ENCODE results near the gene ALDH7A1.

ALDH7A1 gene

DNA sequence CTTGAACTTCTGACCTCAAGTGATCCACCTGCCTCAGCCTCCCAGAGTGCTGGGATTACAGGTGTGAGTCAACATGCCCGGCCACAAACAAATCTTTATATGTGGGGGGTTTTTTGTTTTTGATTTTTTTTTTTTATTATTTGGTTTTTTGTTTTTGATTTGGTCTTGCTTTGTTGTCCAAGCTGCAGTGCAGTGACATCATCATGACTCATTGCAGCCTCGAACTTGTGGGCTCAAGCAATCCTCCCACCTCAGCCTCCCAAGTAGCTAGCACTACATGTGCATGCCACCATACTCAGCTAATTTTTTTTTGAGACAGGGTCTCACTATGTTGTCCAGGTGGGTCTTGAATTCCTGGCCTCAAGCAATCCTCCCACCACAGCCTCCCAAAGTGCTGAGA is 42.4 kb downstream of the ALDH7A1 start:
- no peaks in the 10 kb centered on the region for H3K79me2 ChIP-seq
- no peak overlapping the region for H3K9ac ChIP-seq
- no peaks in the 10 kb centered on the region for H3K36me3 ChIP-seq (ENCODE audit: control insufficient read depth, insufficient read depth, low read length)
- no peak overlapping the region for H3K4me3 ChIP-seq (ENCODE audit: low read depth, low read length)
- no peak overlapping the region for H2AFZ ChIP-seq
- no peaks in the 10 kb centered on the region for H3K4me1 ChIP-seq
- H3K27me3 ChIP-seq (ENCODE audit: control insufficient read depth, insufficient read depth, low read length) = no peaks in the 10 kb centered on the region
- TF ChIP-seq, protein P1, sequence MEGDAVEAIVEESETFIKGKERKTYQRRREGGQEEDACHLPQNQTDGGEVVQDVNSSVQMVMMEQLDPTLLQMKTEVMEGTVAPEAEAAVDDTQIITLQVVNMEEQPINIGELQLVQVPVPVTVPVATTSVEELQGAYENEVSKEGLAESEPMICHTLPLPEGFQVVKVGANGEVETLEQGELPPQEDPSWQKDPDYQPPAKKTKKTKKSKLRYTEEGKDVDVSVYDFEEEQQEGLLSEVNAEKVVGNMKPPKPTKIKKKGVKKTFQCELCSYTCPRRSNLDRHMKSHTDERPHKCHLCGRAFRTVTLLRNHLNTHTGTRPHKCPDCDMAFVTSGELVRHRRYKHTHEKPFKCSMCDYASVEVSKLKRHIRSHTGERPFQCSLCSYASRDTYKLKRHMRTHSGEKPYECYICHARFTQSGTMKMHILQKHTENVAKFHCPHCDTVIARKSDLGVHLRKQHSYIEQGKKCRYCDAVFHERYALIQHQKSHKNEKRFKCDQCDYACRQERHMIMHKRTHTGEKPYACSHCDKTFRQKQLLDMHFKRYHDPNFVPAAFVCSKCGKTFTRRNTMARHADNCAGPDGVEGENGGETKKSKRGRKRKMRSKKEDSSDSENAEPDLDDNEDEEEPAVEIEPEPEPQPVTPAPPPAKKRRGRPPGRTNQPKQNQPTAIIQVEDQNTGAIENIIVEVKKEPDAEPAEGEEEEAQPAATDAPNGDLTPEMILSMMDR (IDR thresholded peaks at IDR 0.05) = no peak
- no peak overlapping the region for H3K27ac ChIP-seq
- H3K4me2 ChIP-seq (ENCODE audit: low read length) = no peak overlapping the region
- no peaks in the 10 kb centered on the region for H3K9me3 ChIP-seq (ENCODE audit: control insufficient read depth, low read length)

DNA sequence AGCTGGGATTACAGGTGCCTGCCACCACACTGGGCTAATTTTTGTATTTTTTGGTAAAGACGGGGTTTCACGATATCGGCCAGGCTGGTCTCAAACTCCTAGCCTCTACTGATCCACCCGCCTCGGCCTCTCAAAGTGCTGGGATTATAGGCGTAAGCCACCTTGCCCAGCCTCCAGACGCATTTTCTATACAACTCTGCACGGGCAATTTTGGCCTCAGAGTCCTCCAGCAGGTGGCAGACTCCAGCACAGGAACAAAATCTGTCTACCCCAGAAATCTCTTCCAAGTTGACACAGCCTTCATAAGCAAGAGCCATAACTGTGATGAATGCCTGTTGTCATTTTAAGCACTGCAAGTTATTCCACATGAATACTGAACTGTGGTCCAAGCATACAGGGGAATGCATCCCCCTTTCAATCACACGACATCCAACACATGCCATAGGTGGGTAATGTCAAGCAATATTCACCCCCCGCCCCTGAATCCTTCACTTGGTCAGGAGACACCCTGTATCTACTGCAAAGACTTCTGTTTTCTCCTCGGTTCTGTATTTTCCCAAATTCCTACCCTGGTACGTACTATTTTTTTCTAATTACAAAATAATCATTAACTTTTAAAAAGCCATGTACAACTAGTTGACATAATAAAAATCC is 50.8 kb downstream of the ALDH7A1 start:
- H3K27ac ChIP-seq = no peak overlapping the region
- H3K4me1 ChIP-seq = no peaks in the 10 kb centered on the region
- TF ChIP-seq, protein P1 (IDR thresholded peaks at IDR 0.05) = no peak
- H3K9me3 ChIP-seq (ENCODE audit: control insufficient read depth, low read length) = no peaks in the 10 kb centered on the region
- H3K36me3 ChIP-seq (ENCODE audit: control insufficient read depth, insufficient read depth, low read length) = no peaks in the 10 kb centered on the region
- no peak overlapping the region for H2AFZ ChIP-seq
- H3K4me3 ChIP-seq (ENCODE audit: low read depth, low read length) = no peak overlapping the region
- H3K4me2 ChIP-seq (ENCODE audit: low read length) = no peak overlapping the region
- H3K79me2 ChIP-seq = no peaks in the 10 kb centered on the region
- H3K27me3 ChIP-seq (ENCODE audit: control insufficient read depth, insufficient read depth, low read length) = no peaks in the 10 kb centered on the region
- H3K9ac ChIP-seq = no peak overlapping the region

DNA sequence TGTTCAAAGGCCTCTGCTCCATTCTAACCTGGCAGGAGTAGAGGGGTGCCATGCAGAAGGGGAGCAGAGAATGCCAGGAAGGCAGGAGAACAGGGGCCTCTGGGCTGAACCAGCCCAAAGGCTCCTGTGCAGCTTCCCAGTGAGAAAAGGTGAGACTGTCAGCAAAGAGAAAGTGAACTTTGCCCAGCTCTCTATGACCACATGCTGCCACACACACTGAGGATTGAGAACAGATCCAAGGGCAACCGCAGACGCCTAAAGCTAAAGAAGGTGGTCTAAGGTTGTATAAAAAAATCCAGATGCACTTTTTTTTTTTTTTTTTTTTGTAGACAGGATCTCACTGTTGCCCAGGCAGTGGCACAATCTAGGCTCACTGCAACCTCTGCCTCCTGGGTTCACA is 51.4 kb downstream of the ALDH7A1 start:
- TF ChIP-seq, protein P1 (IDR thresholded peaks at IDR 0.05) = no peak
- no peaks in the 10 kb centered on the region for H3K79me2 ChIP-seq
- H3K4me2 ChIP-seq (ENCODE audit: low read length) = no peak overlapping the region
- no peaks in the 10 kb centered on the region for H3K9me3 ChIP-seq (ENCODE audit: control insufficient read depth, low read length)
- no peaks in the 10 kb centered on the region for H3K27me3 ChIP-seq (ENCODE audit: control insufficient read depth, insufficient read depth, low read length)
- no peak overlapping the region for H3K4me3 ChIP-seq (ENCODE audit: low read depth, low read length)
- no peak overlapping the region for H3K27ac ChIP-seq
- H2AFZ ChIP-seq = no peak overlapping the region
- H3K4me1 ChIP-seq = no peaks in the 10 kb centered on the region
- no peaks in the 10 kb centered on the region for H3K36me3 ChIP-seq (ENCODE audit: control insufficient read depth, insufficient read depth, low read length)
- no peak overlapping the region for H3K9ac ChIP-seq

DNA sequence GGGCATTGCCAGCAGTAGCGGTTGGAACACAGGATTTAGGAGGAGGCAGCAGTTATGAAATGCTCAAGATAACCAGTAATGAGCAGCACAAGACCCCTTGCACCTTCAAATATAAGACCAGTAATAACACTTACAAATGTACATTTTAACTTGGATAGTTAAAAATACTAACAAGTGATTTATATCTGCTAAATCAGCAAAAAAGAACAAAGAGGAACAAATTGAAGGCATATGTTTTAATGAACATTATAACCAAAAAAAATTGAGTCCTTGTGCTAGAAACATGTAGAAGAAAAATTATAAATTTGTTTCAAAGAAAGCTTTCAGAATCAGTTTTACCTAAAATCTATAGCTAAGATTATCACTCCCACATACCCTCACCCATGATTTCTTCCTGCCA is 52.0 kb downstream of the ALDH7A1 start:
- TF ChIP-seq, protein P1 (IDR thresholded peaks at IDR 0.05) = no peak
- H2AFZ ChIP-seq = no peak overlapping the region
- no peaks in the 10 kb centered on the region for H3K4me1 ChIP-seq
- no peaks in the 10 kb centered on the region for H3K9me3 ChIP-seq (ENCODE audit: control insufficient read depth, low read length)
- H3K36me3 ChIP-seq (ENCODE audit: control insufficient read depth, insufficient read depth, low read length) = no peaks in the 10 kb centered on the region
- no peak overlapping the region for H3K9ac ChIP-seq
- no peak overlapping the region for H3K4me2 ChIP-seq (ENCODE audit: low read length)
- no peak overlapping the region for H3K4me3 ChIP-seq (ENCODE audit: low read depth, low read length)
- H3K27ac ChIP-seq = no peak overlapping the region
- H3K79me2 ChIP-seq = no peaks in the 10 kb centered on the region
- H3K27me3 ChIP-seq (ENCODE audit: control insufficient read depth, insufficient read depth, low read length) = no peaks in the 10 kb centered on the region

DNA sequence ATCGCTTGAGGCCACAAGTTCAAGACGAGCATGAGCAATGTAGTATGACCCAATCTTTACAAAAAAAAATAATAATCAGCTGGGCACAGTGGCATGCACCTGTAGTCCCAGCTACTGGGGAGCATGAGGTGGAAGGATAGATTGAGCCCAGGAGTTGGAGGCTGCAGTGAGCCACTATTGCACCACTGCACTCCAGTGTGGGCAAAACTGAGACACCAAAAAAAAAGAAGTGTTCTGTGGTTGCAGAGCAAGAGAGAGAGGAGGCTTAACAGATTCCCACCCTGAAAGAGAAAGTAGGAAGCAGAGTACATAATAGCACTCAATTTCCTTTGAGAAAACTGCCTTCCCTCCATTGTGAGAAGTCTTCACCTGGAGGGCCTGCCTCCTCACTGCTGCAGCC is 52.6 kb downstream of the ALDH7A1 start:
- H3K4me3 ChIP-seq (ENCODE audit: low read depth, low read length) = no peak overlapping the region
- no peaks in the 10 kb centered on the region for H3K79me2 ChIP-seq
- no peak overlapping the region for H2AFZ ChIP-seq
- no peaks in the 10 kb centered on the region for H3K27me3 ChIP-seq (ENCODE audit: control insufficient read depth, insufficient read depth, low read length)
- no peaks in the 10 kb centered on the region for H3K4me1 ChIP-seq
- no peak overlapping the region for H3K4me2 ChIP-seq (ENCODE audit: low read length)
- H3K27ac ChIP-seq = no peak overlapping the region
- no peaks in the 10 kb centered on the region for H3K36me3 ChIP-seq (ENCODE audit: control insufficient read depth, insufficient read depth, low read length)
- TF ChIP-seq, protein P1 (IDR thresholded peaks at IDR 0.05) = no peak
- no peaks in the 10 kb centered on the region for H3K9me3 ChIP-seq (ENCODE audit: control insufficient read depth, low read length)
- H3K9ac ChIP-seq = no peak overlapping the region

Measured in parathyroid adenoma (tissue), 2 donors.